NCI-H2171 (cell line): ENCODE data around the gene TMEM31.
A peak's percentile ranks its signal among the peaks of the same experiment; 100 is the strongest.

Experiments
- DNase-seq: peaks from one replicate; lab custom pipeline; 2025; lab: John Stamatoyannopoulos, UW

The TMEM31 gene, protein sequence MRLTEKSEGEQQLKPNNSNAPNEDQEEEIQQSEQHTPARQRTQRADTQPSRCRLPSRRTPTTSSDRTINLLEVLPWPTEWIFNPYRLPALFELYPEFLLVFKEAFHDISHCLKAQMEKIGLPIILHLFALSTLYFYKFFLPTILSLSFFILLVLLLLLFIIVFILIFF

DNA sequence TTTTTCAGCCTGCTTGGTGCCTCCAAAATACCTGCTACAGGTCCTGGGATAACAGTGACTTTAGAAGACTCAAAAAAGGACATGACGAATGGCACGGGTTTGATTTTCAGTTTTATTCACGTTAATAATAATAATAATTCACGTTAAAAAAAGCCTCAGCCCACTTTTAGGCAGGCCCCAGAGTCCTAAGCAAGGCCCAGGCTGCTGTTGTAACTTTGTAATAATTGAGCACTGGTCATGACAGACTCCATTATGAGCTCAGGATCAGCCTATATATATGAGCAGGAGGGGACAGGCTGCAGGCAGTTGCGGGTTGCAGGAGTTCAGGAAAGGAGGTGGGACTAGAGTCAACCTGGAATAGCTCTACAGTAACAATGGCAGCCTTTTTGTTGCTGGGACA, at the start of gene TMEM31:
Gene TMEM31 (plus strand): TSS at position 301 of the 400 bp plus-strand sequence. CDS start 1,350 bp downstream, outside the sequence.
- no peak for DNase-seq

DNA sequence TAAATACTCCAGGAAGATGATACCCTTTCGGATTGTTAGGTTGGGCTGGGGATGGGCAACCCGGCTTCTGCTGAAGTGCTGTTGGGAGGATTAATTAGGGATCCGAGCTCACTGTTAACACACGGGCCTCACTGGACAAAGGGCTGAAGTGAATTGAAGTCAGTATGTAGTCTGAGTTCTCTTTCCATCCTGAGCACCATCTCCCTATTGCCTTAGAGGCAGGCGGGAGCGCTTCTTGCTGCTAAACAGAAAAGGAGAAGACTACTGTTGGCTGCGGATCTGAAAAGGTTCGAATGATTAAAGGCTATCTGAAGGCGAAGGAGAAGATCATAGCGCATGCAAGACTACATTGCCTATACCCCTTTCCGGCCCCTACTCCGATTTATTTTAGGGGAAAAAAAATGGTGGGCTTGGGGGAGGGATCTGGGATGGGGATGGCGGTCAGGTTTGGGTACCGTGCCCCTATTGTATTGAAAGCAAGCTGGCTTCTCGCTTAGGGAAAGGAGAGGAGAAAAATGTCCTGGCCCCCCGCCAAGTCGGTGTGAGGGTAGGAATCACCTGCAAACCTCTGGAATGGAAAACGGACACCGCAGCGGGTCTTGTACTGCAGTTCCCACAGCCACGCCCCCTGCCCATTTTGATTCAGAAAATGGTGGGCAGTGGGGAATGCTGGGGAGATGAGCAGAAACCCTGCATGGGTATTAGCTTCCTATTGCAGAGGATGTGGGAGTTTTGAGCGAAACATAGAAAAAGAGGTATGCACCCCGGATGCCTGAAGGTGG, 46.5 kb upstream of the TMEM31 start:
- DNase-seq = no peak

DNA sequence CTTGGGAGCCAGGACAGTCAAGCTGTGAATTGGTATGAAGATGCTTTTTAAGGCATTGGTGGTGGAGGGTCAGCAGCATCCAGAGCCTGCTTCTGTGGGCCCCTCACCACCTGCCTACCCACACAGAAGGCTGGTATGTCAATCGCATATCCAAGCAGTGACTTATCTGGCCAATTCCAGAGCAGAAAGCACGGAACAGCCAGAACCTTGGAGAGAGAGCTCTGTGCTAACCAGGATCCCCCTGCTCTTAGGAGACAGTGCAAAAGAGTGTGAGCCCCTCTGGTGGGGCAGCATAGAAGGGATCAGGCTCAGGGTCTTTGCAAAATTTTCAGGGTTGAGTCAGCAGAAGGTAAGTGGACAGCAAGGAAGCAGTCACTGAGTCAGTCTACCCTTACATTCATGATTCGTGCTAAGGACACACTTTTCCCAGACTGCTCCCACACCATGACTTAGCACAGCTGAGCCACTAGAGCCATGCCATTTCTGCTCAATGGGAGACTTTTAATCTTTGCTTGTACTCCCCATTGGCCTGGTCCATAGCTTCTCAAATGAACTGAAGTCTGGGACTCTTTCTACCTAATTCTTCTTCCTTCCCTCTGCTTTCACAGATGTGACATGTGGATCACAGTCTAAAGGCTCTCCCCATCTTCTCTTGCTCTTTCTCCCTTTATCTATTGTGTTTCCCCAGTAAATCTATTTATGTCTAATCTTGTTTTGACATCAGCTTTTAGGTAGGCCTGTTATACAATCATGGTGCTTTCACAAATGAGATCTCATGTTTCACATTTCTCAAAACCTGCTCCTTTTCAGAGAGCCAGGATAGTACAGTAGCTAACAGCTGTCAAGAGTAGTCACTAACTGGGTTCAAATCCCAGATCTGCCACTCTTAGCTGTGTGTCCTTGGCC, 44.3 kb upstream of the TMEM31 start:
- no peak for DNase-seq

DNA sequence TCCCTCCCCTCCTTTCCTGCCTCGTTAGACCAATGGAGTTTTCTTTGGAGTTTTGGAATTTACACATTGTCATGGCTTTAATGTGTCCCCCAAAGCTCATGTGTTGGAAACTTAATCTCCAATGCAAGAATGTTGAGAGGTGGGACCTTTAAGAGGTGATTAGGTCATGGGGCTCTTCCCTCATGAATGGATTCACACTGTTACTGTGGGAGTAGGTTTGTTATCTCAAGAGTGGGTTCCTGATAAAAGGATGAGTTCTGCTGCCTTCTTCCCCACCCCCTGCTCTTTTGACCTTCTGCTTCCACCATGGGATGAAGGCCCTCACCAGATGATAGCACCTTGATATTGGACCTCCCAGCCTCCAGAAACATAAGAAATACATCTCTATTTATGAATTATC, 41.0 kb upstream of the TMEM31 start:
- DNase-seq = no peak

DNA sequence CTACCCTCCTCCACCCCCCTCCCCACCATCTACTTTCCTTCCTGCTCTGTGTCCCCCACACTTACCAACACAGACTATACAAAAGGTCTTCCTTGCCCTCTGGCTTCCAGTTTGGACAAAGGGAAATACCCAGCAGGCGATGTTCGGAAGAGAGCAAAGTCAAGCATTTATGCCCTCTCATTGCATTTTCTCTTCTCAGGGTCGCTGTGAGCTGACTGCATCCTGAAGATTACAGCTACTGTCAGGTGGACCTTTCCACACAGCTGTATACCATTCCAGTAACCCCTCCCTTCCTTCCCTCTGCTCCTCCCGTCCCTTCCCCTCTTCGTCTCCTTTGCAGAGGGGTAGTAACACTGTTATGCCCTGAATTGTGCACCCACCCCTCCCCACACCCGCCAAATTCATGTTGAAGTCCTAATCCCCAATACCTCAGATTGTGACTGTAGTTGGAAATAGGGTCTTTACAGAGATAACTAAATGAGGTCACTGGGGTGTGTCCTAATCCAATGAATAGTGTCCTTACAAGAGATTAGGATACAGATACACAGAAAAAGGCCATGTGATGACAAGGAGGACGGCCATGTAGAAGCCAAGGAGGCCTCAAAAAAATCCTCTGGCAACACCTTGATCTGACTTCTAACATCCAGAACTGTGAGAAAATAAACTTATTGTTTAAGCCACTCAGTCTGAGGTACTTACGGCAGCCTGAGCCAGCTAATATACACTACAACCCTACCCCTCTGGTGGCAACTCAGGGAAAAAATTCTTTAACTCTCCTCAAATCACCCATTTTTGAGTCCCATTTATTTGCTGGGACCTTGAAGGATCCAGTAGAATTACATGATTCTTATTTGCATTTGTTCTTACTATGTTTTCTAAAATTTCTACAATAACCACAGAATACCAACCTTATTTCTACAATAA, 35.9 kb upstream of the TMEM31 start:
- DNase-seq = no peak

DNA sequence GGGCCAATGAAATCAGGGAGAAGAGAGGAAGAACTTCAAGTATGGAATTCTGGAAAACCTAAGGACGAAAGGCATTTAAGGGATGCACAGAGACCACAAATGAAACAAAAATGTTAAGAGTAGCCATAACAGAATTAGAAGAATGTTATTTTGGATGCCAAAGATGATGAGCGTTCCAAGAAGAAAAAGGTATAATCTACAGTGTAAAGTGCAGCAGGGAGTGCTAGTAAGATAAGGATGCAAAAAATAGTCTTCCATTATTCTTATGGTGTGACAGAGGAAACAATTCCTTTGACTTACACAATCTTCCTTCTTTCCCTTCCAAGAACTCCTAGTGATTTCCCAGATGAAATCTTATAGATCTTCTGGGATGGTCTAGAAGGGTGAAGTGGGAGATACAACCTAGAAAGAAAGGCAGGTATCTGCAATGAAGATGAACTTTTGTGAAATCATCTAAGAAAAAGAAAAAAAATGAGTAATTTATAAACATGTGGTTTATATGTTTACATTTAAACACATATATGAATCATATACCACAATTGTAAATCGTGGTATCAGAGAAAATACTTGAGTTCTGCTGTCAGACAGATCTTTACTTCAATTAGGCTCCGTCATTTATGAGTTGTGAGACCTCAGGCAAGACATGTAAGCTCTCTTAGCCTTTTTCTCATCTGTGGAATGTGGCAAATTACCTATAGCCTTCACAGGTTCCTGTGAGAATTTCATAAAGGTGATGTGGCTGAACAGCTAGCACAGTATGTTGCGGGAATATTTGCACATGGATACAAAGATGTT, 32.3 kb upstream of the TMEM31 start:
- no peak for DNase-seq

DNA sequence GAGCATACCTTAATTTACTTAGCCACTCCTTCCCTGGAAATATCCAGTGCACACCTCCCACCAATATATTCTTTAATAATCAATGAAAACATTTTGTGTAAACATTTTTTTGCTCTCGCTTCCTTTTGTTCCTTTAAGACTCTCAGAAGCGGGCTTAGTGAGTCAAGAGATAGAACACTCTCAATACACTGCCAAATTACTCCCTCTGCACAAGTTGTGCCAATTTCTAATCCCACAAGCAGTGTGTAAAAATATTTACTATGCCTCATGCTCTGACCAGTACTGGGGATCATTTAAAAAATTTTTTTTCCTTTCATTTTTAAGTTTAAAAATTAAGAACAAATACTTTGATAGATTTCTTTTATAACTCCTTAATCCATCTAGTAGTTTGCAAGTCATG, 29.3 kb upstream of the TMEM31 start:
- no peak for DNase-seq

DNA sequence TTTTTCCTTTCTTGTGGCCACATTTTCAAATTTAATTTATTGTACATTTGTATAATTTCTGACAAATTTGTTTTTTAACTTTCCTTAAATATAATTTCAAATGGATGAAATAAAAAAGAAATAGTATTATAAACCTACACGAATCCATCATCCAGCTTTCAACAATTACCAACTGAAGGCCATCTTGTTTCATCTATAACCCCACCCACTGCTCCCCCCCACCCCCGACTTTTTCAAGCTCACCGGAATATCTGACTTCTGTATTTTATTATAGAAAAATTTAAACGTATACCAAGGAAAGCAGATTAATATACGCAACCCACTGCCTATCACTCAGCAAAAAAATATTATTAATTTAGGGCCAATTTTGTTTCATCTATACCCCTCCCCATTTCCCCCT, 25.3 kb upstream of the TMEM31 start:
- no peak for DNase-seq

DNA sequence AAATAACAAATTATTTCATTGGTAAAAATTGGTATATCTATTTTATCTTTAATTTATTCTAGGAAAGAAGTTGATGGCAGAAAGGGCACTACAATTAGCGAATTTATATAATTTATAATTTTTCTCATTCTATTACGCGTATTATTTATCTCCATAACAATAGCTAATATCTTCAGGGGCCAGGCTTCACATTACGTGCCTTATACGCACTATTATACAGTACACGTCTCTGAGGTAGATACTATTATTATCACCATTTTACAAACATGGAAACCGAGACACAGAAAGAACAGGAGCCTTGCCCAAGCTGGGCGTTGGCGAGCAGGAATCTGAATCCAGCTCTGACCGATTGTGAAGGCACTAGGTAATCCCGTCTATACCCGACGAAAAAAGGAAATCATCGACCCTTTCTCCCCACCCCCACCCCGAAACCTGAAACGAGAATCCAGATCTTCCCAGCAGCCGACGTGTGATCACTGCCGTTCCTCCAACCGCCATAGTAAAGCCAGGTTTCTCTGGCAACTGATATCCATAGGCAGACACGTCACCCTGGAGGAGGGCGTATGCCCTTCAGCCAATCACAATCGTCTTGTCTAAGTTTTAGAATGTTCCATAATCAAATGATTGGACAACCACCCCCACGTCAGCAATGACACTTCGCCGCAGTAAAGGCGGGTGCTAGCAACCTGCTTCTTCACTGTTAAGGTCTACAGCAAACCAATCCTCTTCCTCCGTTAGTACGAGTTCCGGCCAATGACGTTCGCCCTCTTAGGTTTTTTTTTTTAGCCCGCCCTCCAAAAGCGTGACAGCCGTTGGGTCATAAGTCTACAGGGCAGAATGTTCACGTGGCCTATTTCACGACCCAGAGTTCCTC, 24.3 kb upstream of the TMEM31 start, which contains the start of gene MORF4L2:
Gene MORF4L2 (minus strand): TSS at position 501 of the 874 bp plus-strand sequence. CDS start 9,672 bp downstream, outside the sequence.
- peak; percentile 94 for DNase-seq

DNA sequence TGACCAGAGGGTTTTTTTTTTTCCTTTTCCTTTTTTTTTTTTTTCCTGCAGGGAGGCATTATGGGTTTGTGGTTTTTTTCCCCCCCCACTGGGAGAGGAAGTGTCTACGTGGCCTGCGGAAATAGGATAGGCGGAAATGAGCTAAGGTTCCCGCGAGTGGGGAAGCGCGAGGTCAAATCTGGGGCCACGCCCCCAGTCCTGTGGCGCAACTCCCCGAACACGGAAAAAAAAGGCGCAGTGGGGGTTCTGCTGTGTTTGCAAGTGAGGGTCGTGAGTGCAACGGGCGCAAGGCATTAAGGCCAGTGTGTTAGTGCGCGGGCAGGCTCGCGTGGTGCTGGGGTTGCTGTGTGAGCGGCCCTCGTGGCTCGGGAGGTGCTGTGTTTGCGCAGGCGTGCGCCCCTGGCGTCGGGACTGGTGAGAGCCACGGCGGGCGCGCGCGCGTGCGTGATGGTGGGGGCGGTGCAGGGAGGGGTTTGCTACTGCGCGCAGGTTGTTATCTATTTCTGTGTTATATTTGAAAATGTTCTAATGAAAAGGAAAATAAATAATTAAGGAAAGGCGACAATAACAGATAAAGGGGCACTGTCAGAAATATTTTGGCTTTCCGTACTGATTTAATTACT, 23.5 kb upstream of the TMEM31 start:
- peak; percentile 65 for DNase-seq

DNA sequence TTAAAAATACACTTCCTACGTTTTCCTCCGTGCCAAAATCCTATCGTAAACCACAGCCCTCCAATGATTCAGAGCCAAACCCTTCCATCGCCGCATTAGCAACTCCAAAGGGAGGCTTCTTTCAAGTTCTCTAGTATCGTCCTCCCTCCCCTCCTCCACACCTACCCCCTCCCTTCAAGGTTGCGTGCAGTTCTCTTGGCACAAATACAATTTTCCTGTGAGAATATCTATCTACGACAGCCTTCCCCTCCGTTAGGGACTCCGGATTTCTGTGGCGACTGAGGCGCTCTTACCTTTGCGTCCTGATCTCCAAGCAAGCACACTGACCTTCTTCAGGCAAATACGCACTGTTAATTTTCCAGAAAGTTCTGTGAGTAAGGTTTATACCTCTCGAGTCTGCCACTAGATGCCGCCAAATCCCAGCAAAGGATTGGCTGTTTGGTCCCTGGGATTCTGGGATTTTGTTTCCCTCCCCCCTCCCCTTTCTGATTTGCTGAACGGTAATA, 23.0 kb upstream of the TMEM31 start:
- peak; percentile 53 for DNase-seq

DNA sequence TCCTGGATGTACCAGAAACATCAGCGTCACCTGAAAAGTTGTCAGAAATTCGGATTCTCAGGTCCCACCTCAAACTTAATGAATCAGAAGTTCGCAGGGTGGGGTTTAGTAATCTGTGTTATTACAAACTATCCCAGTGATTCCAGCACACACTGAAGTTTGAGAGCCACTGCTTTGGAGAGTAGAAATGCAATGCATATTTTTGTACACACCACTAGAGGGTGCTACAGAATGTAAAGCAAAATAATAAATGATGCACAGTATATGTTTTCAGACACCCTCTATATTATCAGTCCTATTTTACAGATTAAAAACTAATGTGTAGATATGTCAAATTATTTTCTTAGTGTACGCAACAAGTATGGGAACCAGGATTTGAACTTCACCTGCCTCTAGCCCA, 21.8 kb upstream of the TMEM31 start:
- DNase-seq = peak; percentile 11

DNA sequence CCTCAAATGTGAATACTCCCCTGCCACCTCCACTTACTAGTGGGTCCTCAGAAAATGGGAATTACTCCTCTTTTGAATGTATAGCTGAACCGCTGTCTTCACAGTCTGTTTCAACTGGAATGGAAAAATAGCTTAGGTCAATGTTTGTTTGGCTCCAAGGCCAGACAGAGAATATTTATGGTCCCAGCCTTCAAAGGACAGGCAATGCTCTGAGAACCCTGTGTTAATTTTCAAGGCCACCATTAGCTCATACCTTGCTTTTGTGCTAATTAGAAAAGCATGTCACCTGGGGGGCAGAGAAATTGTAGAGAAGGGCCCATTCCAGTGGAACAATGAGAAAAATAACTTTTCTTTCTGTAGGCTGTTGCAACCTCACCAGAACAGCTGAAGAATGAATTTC, 19.6 kb upstream of the TMEM31 start:
- no peak for DNase-seq

DNA sequence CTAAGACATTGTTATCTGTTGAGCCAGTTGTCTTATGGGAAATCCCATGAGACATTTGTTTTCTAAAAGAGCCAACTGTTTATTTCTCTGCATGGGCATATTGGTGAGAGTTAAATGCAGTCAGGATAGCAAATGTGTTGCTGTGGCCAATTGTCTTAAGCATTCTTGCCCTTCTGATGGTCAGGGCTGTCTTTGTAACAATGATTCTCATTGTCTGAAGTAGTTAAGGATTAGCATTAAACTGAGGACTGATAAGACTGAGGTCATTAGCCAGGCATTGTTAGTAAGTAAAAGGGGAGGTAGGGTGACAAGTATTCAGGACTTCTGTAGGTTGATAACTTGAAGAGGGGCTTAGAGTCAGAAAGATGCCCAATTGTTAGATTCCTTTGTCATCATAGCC, 13.0 kb upstream of the TMEM31 start:
- no peak for DNase-seq

DNA sequence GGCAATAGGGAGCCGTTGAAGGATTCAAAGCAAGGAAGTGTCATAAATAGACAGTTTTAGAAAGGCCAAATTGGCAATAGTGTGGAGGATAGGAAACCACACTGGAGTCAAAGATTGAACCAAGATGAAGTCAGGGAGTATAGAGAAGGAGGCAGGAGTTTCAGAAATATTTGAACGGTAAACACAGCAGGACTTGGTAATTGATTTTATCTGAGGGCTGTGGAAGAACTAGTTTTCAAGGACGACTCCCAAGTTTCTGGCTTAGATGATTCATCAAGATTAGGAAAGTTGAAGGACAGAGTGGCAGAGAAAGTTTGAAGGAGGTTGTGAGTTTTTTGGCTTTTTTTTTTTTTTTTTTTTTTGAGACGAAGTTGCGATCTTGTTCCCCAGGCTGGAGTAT, 11.5 kb upstream of the TMEM31 start:
- no peak for DNase-seq

DNA sequence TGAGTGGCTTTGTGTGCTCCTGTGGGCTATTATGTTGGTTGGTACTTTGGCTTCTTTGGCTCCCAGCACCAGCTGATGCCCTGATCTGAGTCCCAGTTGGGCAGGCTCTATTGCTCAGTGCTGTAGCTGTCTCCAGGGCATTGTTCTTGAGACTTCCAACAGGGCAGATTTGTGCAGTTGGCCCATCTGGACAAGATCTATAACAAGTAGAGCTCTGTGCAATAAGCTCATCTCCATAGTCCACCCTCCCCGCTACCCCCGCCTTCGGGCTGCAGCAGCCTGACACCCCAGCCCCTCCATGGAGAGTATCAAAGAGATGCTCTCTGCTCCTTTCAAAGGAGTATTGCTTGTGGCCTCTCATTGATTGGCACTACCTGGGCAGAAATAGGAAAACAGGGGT, 5.8 kb upstream of the TMEM31 start:
- DNase-seq = no peak

DNA sequence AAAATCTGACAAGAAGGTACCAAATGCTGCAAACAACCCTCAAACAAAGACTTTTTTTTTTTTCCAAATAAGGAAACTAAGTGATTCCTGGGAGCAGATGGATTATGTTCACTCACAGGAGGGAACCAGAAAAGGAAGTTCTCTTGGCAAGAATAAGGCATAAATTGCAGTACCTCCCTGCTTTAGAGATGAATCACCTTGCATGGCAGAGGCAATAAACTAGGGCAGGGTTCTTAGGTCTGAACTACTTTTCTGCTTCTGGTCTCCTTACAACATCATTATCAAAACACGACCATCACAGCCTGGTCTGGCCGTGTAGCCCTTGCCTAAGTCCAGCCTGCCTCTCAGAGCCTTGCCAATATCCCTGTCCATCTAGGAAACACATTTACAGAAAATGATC, 6.3 kb downstream of the TMEM31 start:
- no peak for DNase-seq

DNA sequence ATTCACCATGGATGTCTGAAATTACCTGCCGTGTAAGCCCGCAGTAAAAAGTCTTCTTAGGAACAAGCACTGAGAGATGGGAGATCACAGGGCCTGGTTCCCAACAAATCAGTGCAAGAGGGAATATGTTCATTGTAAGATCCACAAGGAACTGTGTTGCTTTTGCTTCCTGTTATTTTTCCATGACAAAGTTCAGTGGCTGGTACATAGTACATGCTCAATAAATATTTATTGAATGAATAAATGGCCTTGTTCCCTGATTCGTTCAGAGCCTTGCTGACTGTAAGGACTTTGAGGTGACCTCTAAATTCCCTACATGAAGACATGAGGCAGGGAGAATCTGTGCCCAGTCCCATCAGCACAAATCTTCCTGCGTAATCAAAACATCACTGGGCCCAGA, 7.4 kb downstream of the TMEM31 start:
- DNase-seq = no peak

DNA sequence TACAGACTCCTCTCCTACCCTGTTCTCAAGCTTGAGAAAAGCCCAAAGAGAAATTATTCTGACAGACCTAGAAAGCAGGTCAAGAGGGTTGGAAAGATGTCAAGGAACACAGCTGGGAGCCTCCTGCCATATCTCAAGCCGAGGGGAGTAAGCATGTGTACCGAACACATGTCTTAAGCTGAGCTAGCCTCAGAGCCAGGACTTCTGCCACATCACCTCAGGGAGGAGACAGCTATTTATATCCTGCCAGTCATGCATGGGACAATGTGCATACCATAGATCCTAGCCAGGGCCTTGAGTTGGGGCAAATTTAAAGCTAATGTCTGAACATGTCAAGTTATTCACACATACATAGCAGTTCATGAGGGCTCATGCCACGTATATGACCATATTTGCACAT, 11.8 kb downstream of the TMEM31 start:
- no peak for DNase-seq
